Retinal pigment epithelial cell (primary cell): ENCODE results near the gene ALOX12.

Experiments
- DNase-seq: peaks from one replicate; pipeline ENCODE4 v3.0.0-alpha.2; 2010; ENCODE audit warnings: low read depth
- H3K4me3 ChIP-seq: 2 replicates; pipeline ENCODE4 v1.5.1; 2011; ENCODE audit warnings: mild to moderate bottlenecking, low read length, control low read depth, moderate library complexity
- TF ChIP-seq, protein P1 (sequence below): conservative IDR thresholded peaks from 2 replicates; pipeline ENCODE4 v1.5.1; 2011; ENCODE audit warnings: low read depth, low read length, control low read depth, inconsistent platforms

The ALOX12 gene

DNA sequence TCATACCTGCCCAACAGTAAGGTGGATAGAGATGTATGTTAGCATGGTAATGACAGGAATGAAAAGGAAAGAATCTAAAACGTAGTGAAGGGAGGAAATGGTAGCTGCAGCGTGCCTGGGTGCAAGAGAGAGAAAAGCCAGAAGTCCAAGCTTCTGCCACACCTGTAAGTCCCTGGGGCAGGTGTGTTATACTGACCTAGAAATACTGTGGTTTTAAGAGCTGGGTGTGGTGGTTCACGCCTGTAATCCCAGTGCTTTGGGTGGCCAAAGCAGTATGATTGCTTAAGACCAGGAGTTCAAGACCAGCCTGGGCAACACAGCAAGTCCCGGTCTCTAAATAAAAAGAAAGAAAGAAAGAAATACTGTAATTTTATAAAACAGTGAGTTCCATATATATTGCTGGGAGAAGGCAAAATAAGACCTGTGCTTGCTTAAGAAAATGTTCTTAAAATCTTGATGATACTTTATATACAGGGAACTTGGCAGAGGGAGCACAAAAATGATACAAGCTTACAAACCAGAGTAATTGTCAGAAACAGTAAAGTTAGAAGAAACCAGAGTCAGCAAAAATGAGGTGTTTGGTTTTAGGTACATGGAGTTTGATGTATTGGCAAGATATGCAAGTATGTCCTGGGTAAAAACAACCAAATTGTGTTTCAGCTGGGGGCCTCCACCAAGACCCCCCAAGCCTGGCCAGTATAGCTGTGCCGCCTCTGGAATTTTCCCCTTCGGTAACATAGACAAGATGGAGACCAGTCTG, 6.6 kb downstream of the ALOX12 start:
- TF ChIP-seq, protein P1, sequence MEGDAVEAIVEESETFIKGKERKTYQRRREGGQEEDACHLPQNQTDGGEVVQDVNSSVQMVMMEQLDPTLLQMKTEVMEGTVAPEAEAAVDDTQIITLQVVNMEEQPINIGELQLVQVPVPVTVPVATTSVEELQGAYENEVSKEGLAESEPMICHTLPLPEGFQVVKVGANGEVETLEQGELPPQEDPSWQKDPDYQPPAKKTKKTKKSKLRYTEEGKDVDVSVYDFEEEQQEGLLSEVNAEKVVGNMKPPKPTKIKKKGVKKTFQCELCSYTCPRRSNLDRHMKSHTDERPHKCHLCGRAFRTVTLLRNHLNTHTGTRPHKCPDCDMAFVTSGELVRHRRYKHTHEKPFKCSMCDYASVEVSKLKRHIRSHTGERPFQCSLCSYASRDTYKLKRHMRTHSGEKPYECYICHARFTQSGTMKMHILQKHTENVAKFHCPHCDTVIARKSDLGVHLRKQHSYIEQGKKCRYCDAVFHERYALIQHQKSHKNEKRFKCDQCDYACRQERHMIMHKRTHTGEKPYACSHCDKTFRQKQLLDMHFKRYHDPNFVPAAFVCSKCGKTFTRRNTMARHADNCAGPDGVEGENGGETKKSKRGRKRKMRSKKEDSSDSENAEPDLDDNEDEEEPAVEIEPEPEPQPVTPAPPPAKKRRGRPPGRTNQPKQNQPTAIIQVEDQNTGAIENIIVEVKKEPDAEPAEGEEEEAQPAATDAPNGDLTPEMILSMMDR, result no peak
- DNase-seq, result no peak
- no peak overlapping the region for H3K4me3 ChIP-seq

DNA sequence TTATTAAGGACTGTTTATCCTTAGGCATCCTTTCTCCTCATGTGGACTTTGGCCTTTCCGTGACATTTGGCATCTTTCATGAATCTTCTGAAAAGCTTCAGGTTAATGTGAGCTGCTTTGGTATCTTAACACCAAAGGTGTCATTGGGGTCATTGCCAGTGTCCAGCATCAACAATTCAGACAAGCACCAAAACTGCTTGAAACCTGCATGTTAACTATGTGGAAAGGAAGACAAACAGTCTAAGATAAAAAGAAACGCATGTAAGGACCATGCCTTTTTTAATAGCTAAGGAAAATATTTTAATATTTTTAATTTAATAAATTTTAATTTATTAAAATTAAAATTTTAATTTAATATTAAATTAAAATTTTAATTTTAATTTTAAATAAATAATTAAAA, 7.9 kb downstream of the ALOX12 start:
- DNase-seq, result no peak
- TF ChIP-seq, protein P1, result no peak
- H3K4me3 ChIP-seq, result no peak overlapping the region

DNA sequence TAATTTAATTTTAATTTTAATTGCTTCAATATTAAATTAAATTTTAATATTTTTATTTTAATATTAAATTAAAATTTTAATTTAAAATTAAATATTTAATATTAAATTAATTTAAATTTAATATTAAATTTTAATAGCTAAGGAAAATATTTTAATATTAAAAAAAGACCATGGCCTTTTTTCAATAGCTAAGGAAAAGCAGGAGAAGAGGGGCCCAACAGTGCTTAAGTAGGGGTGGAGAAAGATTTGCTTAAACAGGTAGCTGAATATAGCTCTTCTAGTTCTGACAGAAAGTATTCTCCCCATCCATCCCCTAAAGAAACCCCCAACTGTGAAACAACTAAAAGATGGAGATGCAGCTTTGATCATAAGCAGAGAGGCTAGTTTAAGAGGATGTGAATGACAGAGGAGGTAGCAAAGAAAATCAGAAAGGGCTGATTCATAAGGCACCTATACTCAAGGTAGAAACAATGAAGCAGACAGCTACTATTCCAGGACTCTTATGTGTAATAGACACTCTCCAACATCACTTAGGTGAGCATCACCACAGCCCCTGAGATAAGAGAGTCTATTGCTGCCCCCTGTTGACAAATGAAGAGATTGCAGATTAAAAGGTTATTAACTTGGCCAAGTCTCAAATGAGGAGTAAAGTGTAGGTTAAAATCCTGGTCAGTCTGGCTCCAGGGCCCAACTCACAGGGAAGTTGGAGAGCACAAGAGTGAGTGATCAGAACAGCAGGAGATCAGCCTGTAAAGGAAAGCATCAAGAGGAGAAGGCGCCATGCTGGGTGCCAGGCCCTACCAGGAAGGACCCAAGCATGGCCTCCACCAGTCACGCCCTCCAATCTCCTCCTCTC, 8.8 kb downstream of the ALOX12 start:
- DNase-seq, result no peak
- TF ChIP-seq, protein P1, result peak; percentile 65
- no peak overlapping the region for H3K4me3 ChIP-seq

DNA sequence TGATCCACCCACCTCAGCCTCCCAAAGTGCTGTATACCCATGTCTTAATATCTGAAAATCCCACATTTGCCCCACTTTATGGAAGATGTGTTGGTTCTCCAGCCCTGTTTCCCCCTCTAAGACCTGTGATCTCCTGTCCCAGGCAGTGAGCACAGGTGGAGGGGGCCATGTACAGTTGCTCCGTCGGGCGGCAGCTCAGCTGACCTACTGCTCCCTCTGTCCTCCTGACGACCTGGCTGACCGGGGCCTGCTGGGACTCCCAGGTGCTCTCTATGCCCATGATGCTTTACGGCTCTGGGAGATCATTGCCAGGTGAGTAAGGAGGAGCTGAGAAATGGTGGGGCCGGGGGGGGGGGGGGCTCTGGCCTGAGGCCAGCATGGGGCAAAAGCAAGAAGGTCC, 9.9 kb downstream of the ALOX12 start:
- no peak overlapping the region for H3K4me3 ChIP-seq
- no peak for DNase-seq
- TF ChIP-seq, protein P1, result no peak

DNA sequence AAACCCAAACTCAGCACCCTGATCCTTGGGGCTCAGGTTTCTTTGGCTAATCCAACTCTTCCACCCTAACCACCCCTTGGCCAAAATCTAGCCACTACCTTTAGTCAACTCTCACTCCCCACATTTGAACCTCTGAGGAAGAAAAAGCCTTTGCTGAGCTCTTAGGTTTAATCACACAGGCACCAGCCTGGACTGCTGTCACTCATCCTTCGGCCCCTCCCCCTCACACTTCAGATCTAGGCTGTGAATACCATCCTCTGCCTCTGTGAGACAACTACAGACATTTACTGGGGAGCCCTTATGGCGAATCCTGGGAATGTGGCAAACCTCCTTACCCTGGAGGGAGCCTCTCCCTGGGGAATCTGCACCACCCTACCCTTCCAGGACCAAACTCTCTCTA, 11.3 kb downstream of the ALOX12 start:
- no peak for DNase-seq
- no peak overlapping the region for H3K4me3 ChIP-seq
- TF ChIP-seq, protein P1, result no peak

DNA sequence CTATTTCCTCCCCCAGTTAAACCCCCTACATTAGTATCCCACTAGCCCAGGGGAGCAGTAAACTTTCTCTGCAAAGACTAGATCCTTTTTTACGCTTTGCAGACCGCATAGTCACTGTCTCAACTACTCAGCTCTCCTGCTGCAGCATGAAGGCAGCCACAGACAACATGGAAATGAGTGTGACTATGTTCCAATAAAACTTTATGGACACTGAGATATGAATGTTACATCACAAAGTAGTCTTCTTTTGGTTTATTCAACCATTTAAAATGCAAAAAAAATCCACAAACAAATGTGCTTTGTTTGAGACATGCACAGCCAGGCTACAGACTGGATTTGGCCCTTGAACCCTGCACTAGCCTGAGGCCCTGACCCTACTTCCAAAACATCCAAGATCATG, 14.7 kb downstream of the ALOX12 start:
- TF ChIP-seq, protein P1, result no peak
- DNase-seq, result no peak
- no peak overlapping the region for H3K4me3 ChIP-seq
